ENCODE data around the gene DYRK1A.

Gene DYRK1A

DNA sequence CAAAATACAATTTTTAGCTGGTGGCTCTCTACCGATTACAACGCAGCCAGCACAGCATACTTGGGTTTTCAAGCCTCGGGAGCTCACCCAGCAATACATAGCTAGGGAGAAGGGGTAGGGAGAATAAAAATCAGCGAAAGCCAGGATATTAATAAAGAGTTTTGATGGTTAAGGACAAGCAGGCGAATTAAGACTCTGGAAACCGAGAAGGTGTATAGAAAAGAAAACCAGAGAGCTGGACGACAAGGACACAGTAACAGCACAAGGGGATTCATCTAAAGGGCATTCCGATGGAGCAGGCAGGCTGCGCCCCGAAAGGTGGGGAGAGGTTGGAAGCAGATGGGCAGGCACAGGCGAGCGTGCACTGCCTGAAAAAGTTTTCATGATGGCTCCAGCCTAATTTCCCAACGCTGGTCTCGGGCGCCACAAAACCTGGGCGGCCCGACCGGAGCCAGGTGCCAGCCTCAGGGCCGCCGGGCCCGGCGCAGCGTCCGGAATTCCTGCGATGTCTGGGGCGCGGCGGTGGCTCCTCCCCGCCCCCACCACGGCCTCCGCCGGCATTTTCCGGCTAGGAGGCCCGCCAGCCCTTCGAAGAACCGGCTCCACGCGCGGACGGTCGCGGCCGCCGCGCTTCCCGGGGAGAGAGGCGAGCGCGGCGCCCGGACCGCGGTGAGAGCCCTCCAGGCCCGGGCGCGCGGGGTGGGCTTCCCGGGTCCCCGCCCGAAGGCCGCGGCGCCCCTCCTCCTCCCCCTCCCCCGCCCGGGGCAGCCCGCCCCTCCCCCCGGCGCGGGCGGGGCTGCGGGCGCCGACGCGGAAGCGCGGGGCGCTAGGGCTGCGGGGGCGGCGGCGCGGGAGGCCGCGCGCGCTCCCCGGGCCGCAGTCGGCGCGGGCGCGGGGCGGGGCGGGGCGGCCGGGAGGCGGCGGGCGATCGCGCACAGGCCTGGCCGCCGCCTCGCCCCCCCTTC is 774 bp upstream of the DYRK1A start (continued):
- TF ChIP-seq, protein P1, sequence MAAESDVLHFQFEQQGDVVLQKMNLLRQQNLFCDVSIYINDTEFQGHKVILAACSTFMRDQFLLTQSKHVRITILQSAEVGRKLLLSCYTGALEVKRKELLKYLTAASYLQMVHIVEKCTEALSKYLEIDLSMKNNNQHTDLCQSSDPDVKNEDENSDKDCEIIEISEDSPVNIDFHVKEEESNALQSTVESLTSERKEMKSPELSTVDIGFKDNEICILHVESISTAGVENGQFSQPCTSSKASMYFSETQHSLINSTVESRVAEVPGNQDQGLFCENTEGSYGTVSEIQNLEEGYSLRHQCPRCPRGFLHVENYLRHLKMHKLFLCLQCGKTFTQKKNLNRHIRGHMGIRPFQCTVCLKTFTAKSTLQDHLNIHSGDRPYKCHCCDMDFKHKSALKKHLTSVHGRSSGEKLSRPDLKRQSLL (tag by site-specific recombination; IDR thresholded peaks at IDR 0.05): no peak; the same call in 1 of the 2 replicates
- TF ChIP-seq, protein P2, sequence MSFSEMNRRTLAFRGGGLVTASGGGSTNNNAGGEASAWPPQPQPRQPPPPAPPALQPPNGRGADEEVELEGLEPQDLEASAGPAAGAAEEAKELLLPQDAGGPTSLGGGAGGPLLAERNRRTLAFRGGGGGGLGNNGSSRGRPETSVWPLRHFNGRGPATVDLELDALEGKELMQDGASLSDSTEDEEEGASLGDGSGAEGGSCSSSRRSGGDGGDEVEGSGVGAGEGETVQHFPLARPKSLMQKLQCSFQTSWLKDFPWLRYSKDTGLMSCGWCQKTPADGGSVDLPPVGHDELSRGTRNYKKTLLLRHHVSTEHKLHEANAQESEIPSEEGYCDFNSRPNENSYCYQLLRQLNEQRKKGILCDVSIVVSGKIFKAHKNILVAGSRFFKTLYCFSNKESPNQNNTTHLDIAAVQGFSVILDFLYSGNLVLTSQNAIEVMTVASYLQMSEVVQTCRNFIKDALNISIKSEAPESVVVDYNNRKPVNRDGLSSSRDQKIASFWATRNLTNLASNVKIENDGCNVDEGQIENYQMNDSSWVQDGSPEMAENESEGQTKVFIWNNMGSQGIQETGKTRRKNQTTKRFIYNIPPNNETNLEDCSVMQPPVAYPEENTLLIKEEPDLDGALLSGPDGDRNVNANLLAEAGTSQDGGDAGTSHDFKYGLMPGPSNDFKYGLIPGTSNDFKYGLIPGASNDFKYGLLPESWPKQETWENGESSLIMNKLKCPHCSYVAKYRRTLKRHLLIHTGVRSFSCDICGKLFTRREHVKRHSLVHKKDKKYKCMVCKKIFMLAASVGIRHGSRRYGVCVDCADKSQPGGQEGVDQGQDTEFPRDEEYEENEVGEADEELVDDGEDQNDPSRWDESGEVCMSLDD (tag by site-specific recombination; IDR thresholded peaks at IDR 0.05): peak; percentile 90
- TF ChIP-seq KLF8 (tag by site-specific recombination; IDR thresholded peaks at IDR 0.05) (peak; percentile 84; the same call in 1 of the 2 replicates), ZNF221 (tag by site-specific recombination; IDR thresholded peaks at IDR 0.05; ENCODE audit: borderline replicate concordance) (no peak), ZNF76 (tag by site-specific recombination; IDR thresholded peaks at IDR 0.05; ENCODE audit: borderline replicate concordance, low read depth) (peak; percentile 49; the same call in 1 of the 2 replicates), ZNF677 (tag by site-specific recombination; IDR thresholded peaks at IDR 0.05) (peak; percentile 51; the same call in 1 of the 2 replicates), FEZF1 (tag by site-specific recombination; IDR thresholded peaks at IDR 0.05) (no peak), SCRT1 (tag by site-specific recombination; IDR thresholded peaks at IDR 0.05; ENCODE audit: borderline replicate concordance) (no peak), ZNF521 (tag by site-specific recombination; IDR thresholded peaks at IDR 0.05) (no peak), ZNF707 (tag by site-specific recombination; IDR thresholded peaks at IDR 0.05) (no peak), ZNF16 (tag by site-specific recombination; IDR thresholded peaks at IDR 0.05; ENCODE audit: low read depth) (no peak), ZBTB8A (tag by site-specific recombination; IDR thresholded peaks at IDR 0.05) (peak; percentile 90), ZNF629 (tag by site-specific recombination; IDR thresholded peaks at IDR 0.05) (no peak; the same call in 1 of the 2 replicates), HOXC10 (CRISPR knock-in tag; IDR thresholded peaks at IDR 0.05) (no peak), ZNF571 (tag by site-specific recombination; IDR thresholded peaks at IDR 0.05) (no peak), ZNF785 (tag by site-specific recombination; IDR thresholded peaks at IDR 0.05) (no peak), ZNF174 (tag by site-specific recombination; IDR thresholded peaks at IDR 0.05) (no peak), YY2 (tag by site-specific recombination; IDR thresholded peaks at IDR 0.05) (no peak), ZNF837 (tag by site-specific recombination; IDR thresholded peaks at IDR 0.05) (no peak), ZNF140 (tag by site-specific recombination; IDR thresholded peaks at IDR 0.05) (no peak), ZNF621 (tag by site-specific recombination; IDR thresholded peaks at IDR 0.05) (no peak), MEIS1 (CRISPR knock-in tag; IDR thresholded peaks at IDR 0.05; ENCODE audit: borderline replicate concordance) (no peak), ZNF561 (tag by site-specific recombination; IDR thresholded peaks at IDR 0.05; ENCODE audit: borderline replicate concordance) (peak; percentile 93; the same call in 1 of the 2 replicates)
- TF ChIP-seq, protein P3, sequence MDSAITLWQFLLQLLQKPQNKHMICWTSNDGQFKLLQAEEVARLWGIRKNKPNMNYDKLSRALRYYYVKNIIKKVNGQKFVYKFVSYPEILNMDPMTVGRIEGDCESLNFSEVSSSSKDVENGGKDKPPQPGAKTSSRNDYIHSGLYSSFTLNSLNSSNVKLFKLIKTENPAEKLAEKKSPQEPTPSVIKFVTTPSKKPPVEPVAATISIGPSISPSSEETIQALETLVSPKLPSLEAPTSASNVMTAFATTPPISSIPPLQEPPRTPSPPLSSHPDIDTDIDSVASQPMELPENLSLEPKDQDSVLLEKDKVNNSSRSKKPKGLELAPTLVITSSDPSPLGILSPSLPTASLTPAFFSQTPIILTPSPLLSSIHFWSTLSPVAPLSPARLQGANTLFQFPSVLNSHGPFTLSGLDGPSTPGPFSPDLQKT (IDR thresholded peaks at IDR 0.05; ENCODE audit: borderline replicate concordance, low read depth, low read length): no peak
- TF ChIP-seq, protein P4, sequence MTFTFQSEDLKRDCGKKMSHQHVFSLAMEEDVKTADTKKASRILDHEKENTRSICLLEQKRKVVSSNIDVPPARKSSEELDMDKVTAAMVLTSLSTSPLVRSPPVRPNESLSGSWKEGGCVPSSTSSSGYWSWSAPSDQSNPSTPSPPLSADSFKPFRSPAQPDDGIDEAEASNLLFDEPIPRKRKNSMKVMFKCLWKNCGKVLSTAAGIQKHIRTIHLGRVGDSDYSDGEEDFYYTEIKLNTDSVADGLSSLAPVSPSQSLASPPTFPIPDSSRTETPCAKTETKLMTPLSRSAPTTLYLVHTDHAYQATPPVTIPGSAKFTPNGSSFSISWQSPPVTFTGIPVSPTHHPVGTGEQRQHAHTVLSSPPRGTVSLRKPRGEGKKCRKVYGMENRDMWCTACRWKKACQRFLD (tag by site-specific recombination; IDR thresholded peaks at IDR 0.05): no peak
- TF ChIP-seq, protein P5, sequence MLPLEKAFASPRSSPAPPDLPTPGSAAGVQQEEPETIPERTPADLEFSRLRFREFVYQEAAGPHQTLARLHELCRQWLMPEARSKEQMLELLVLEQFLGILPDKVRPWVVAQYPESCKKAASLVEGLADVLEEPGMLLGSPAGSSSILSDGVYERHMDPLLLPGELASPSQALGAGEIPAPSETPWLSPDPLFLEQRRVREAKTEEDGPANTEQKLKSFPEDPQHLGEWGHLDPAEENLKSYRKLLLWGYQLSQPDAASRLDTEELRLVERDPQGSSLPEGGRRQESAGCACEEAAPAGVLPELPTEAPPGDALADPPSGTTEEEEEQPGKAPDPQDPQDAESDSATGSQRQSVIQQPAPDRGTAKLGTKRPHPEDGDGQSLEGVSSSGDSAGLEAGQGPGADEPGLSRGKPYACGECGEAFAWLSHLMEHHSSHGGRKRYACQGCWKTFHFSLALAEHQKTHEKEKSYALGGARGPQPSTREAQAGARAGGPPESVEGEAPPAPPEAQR (tag by site-specific recombination; IDR thresholded peaks at IDR 0.05): no peak
- TF ChIP-seq, protein P6, sequence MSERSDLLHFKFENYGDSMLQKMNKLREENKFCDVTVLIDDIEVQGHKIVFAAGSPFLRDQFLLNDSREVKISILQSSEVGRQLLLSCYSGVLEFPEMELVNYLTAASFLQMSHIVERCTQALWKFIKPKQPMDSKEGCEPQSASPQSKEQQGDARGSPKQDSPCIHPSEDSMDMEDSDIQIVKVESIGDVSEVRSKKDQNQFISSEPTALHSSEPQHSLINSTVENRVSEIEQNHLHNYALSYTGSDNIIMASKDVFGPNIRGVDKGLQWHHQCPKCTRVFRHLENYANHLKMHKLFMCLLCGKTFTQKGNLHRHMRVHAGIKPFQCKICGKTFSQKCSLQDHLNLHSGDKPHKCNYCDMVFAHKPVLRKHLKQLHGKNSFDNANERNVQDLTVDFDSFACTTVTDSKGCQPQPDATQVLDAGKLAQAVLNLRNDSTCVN (tag by site-specific recombination; optimal IDR thresholded peaks at IDR 0.05): peak; percentile 79
- TF ChIP-seq, protein P7, sequence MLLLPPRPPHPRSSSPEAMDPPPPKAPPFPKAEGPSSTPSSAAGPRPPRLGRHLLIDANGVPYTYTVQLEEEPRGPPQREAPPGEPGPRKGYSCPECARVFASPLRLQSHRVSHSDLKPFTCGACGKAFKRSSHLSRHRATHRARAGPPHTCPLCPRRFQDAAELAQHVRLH (tag by site-specific recombination; IDR thresholded peaks at IDR 0.05): no peak

Data from HEK293 (cell line).